ENCODE results near the gene HOXD3. TPM values are rescaled to one million over a fixed set of nuclear protein-coding genes. Genes with fewer than 3 reads are reported as not detected.

HOXD3 gene
- total RNA-seq, 1 experiment from 2014 or later: not detected

DNA sequence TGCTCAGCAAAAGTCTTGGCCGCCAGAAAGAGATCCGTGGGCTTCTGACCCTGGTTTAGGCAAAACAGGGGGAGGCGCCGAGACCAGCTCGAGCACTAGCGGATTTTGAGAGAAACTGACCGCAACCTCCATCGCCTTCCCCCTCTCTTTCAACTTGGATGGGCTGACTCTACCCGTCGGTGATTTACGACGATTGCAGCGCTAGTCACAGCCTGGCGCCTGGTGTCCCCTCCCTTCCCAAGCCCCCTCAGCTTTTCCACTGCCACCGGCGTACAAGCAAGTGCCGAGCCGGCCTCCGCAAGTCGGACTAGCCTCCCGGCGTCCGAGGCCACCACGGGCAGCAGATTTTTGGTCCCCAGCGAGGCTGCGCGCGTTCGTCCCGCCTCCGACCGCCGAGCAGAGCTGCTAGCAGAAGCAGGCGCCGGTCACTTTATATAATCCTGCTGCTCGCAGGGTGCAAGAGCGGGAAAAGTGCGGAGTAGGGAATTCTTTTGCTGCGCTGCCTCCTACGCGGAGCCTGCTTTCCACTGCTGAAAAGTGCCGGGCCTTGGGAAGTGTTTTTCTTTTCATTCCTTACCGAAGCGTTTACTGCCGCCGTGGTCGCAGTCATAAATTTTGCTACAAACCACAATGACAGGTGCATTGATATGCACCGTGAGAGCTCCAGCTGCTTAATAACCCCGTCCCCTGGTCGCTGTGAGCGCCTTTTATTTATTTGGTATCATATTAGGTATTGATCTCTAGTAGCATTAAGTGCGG, 7.7 kb downstream of the HOXD3 start:
- no peak overlapping the region for H3K27ac Mint-ChIP-seq
- H2BK20ac ChIP-seq (ENCODE audit: low read depth, low read length, poor library complexity, severe bottlenecking): no peak overlapping the region
- H2AFZ ChIP-seq (ENCODE audit: low read length): no peak overlapping the region
- H3K27ac ChIP-seq (ENCODE audit: insufficient read length, low read depth, low read length): no peak overlapping the region
- H3K4me2 ChIP-seq (ENCODE audit: insufficient read depth, insufficient read length, low read length): no peak overlapping the region
- no peaks in the 10 kb centered on the region for H3K9me3 ChIP-seq (ENCODE audit: control insufficient read depth, low read depth, low read length)
- peaks cover 100% of the 10 kb centered on the region for H3K27me3 Mint-ChIP-seq (ENCODE audit: low read depth)
- no peak overlapping the region for H3T11ph ChIP-seq (ENCODE audit: low read length)
- no peaks in the 10 kb centered on the region for H3K79me2 ChIP-seq (ENCODE audit: insufficient read depth, low read length)
- no peak overlapping the region for H3K18ac ChIP-seq (ENCODE audit: insufficient read length, low read depth, low read length)
- no peak overlapping the region for H3K23ac ChIP-seq (ENCODE audit: insufficient read length, low read depth, low read length)
- no peak for TF ChIP-seq CTCF (conservative IDR thresholded peaks at IDR 0.05)
- no peaks in the 10 kb centered on the region for H3K4me1 ChIP-seq (ENCODE audit: insufficient read depth, low read length)
- no peak overlapping the region for H2BK15ac ChIP-seq (ENCODE audit: low read depth, low read length)
- no peaks in the 10 kb centered on the region for H3K79me1 ChIP-seq (ENCODE audit: insufficient read depth, low read depth, low read length, poor library complexity, severe bottlenecking)
- H3K23me2 ChIP-seq (ENCODE audit: insufficient read length, low read depth, low read length, poor library complexity, severe bottlenecking): no peaks in the 10 kb centered on the region
- H4K91ac ChIP-seq (ENCODE audit: insufficient read length, low read depth, low read length): no peak overlapping the region
- H4K8ac ChIP-seq (replicated peaks; ENCODE audit: insufficient read length, low read depth, low read length): no peak overlapping the region
- peak overlapping the region in 1 of 2 experiments; percentile 48; a peak in 1 of 5 replicates for H3K4me3 Mint-ChIP-seq
- H3K4me1 Mint-ChIP-seq: peaks cover 3 to 28% of the 10 kb centered on the region in 2 experiments; a peak in 3 of 4 replicates
- no peak overlapping the region for H2AK5ac ChIP-seq (ENCODE audit: insufficient read length, low read length)
- peaks cover 0 to 5% of the 10 kb centered on the region in 2 experiments; a peak in 3 of 5 replicates for H3K9me3 Mint-ChIP-seq
- H4K20me1 ChIP-seq (ENCODE audit: control insufficient read depth, insufficient read depth, insufficient read length): peaks cover 2% of the 10 kb centered on the region
- WGBS (ENCODE audit: extremely low coverage, insufficient read length, low lambda C conversion rate): no CpG with 5 or more reads among the region's 52 CpGs
- H3K56ac ChIP-seq (ENCODE audit: insufficient read length, low read depth, low read length): no peak overlapping the region
- DNase-seq: no peak
- H3K14ac ChIP-seq (ENCODE audit: insufficient read depth, low read length): no peak overlapping the region
- H3K36me3 Mint-ChIP-seq (ENCODE audit: insufficient read depth in 1 of 3, low read depth in 3 of 3): no peaks in the 10 kb centered on the region; a peak in 1 of 7 replicates
- H2BK5ac ChIP-seq (ENCODE audit: insufficient read length, low read length): no peak overlapping the region
- H2BK12ac ChIP-seq (ENCODE audit: insufficient read length, low read depth, low read length): no peak overlapping the region
- no peak overlapping the region for H3K4ac ChIP-seq (ENCODE audit: low read depth, low read length)
- H4K5ac ChIP-seq (ENCODE audit: insufficient read length, low read depth, low read length): no peak overlapping the region
- H3K9ac ChIP-seq (ENCODE audit: extremely low read depth, insufficient read length, low read length): no peak overlapping the region
- peaks cover 97% of the 10 kb centered on the region for H3K27me3 ChIP-seq (ENCODE audit: insufficient read depth, low read length)
- H2BK120ac ChIP-seq (ENCODE audit: low read depth, low read length, poor library complexity, severe bottlenecking): no peak overlapping the region

Data from H9 (cell line).